K562 (cell line): ENCODE data around the gene PDE4D. TPM values are rescaled to one million over a fixed set of nuclear protein-coding genes. Genes with fewer than 3 reads are reported as not detected.

Experiments used
- ATAC-seq: fragments of 200-7000 bp; cut with Tn5 transposase; 3 replicates; pipeline ENCODE4 v1.9.1; 2020; ENCODE audit warnings: moderate library complexity
- BruUV-seq: library from RNA; stranded (reverse); fragments of 400-500 nt; replicated peaks from 2 replicates; lab custom pipeline; 2021; lab: Mats Ljungman, UMichigan
- CTCF ChIA-PET: fragments of 300-600 bp; formaldehyde crosslinking; extraction: SDS; loops from one replicate; lab custom pipeline; 2021; ENCODE audit warnings: low intra/inter-chr PET ratio; lab: Yijun Ruan, JAX
- POLR2A ChIA-PET: fragments of 300-600, 350-650 bp; sonication (Branson Sonifier 250); formaldehyde crosslinking; extraction: SDS; loops from one replicate; lab custom pipeline; 2021; ENCODE audit warnings: antibody characterized with exemption, inconsistent platforms; lab: Yijun Ruan, JAX
- DNase-seq, 4 experiments: peaks; one replicate each; pipeline versions ENCODE4 v3.0.0 to v3.0.0-alpha.2; 2011 to 2018; ENCODE audit warnings: low spot score in 3 of 4, mixed read lengths in 3 of 4; ENCODE audit errors: extremely low read depth in 1 of 4
- FAIRE-seq: peaks from 2 replicates; lab custom pipeline; 2011; peaks lifted over from hg19 to GRCh38; lab: Jason Lieb, UNC
- H2AFZ ChIP-seq: 2 replicates; pipeline ENCODE4 v1.6.0; 2011; ENCODE audit warnings: low read depth, low read length, control low read depth, inconsistent platforms
- H3K27ac ChIP-seq: fragments of 200-600 bp; 3 replicates; pipeline ENCODE4 v1.8.0; 2011; ENCODE audit warnings: low read depth, mild to moderate bottlenecking, control low read depth, inconsistent platforms, low read length, moderate library complexity, mixed read lengths; ENCODE audit errors: extremely low read depth
- H3K27me3 ChIP-seq, 2 experiments: fragments of 300-600 bp in 1 of 2; 2 replicates in 1 of 2; 3 replicates in 1 of 2; pipeline versions ENCODE4 v1.6.0 to v1.8.0; 2011; ENCODE audit warnings: inconsistent platforms in 2 of 2, low read length in 2 of 2, mild to moderate bottlenecking in 1 of 2, mixed read lengths in 1 of 2, moderate library complexity in 1 of 2; ENCODE audit not compliant: control insufficient read depth in 2 of 2, insufficient read depth in 2 of 2
- H3K36me3 ChIP-seq: fragments of 300-600 bp; 3 replicates; pipeline ENCODE4 v1.8.0; 2011; ENCODE audit warnings: mild to moderate bottlenecking, low read length, inconsistent platforms; ENCODE audit not compliant: control insufficient read depth, insufficient read depth
- H3K4me1 ChIP-seq, 2 experiments: fragments of 200-600 bp in 1 of 2; replicated peaks in 1 of 2; 2 replicates in 1 of 2; 3 replicates in 1 of 2; pipeline versions ENCODE4 v1.5.1 to v1.8.0; 2011; ENCODE audit warnings: inconsistent platforms in 2 of 2, low read length in 2 of 2, mild to moderate bottlenecking in 1 of 2, mixed read lengths in 1 of 2, moderate library complexity in 1 of 2; ENCODE audit not compliant: control insufficient read depth in 2 of 2, insufficient read depth in 2 of 2
- H3K4me2 ChIP-seq: 2 replicates; pipeline ENCODE4 v1.6.1; 2011; ENCODE audit warnings: low read length, control low read depth, inconsistent platforms, mixed read lengths; ENCODE audit not compliant: insufficient read depth
- H3K4me3 ChIP-seq: fragments of 200-600 bp; sonication (generic), shearing (Covaris generic); 2 replicates; pipeline ENCODE4 v1.5.1; 2016; ENCODE audit warnings: control low read depth, inconsistent platforms
- H3K79me2 ChIP-seq: fragments of 200-600 bp; 3 replicates; pipeline ENCODE4 v1.8.0; 2011; ENCODE audit warnings: low read length, inconsistent platforms; ENCODE audit not compliant: control insufficient read depth, insufficient read depth
- H3K9ac ChIP-seq, 2 experiments: 2 replicates each; pipeline versions ENCODE4 v1.6.0 to v1.6.1; 2011; ENCODE audit warnings: low read depth in 2 of 2, low read length in 2 of 2, control low read depth in 1 of 2, inconsistent platforms in 1 of 2, mild to moderate bottlenecking in 1 of 2, mixed read lengths in 1 of 2; ENCODE audit not compliant: insufficient read depth in 1 of 2
- H3K9me1 ChIP-seq: one replicate; pipeline ENCODE4 v1.6.0; 2011; ENCODE audit warnings: inconsistent platforms, mild to moderate bottlenecking, low read length, moderate library complexity; ENCODE audit not compliant: control insufficient read depth, insufficient read depth
- H3K9me3 ChIP-seq: replicated peaks from 2 replicates; pipeline ENCODE4 v1.5.1; 2011; ENCODE audit warnings: low read depth, low read length, inconsistent platforms; ENCODE audit not compliant: control insufficient read depth, insufficient read depth
- H4K20me1 ChIP-seq: replicated peaks from 2 replicates; pipeline ENCODE4 v1.6.1; 2011; ENCODE audit warnings: low read length, inconsistent platforms, mixed read lengths; ENCODE audit not compliant: control insufficient read depth, insufficient read depth
- CHD2 ChIP-seq: IDR thresholded peaks from 2 replicates; pipeline ENCODE4 v1.6.1; 2011; ENCODE audit warnings: low read depth, low read length
- DDX20 ChIP-seq: fragments of 450-650 bp; IDR thresholded peaks from 2 replicates; pipeline ENCODE4 v1.6.1; 2016; ENCODE audit warnings: missing genetic modification characterization, low read depth, mild to moderate bottlenecking, missing compliant biosample characterization, moderate library complexity
- ESRRA ChIP-seq: fragments of 450-650 bp; IDR thresholded peaks from 2 replicates; pipeline ENCODE4 v1.6.1; 2014; ENCODE audit warnings: low read depth, mild to moderate bottlenecking, moderate library complexity, borderline replicate concordance
- GABPB2 ChIP-seq: fragments of 250-450 bp; sonication (Bioruptor Pico); conservative IDR thresholded peaks from 2 replicates; pipeline ENCODE4 v1.5.1; 2021; ENCODE audit warnings: mild to moderate bottlenecking
- HDAC8 ChIP-seq: fragments of 450-650 bp; IDR thresholded peaks from 2 replicates; pipeline ENCODE4 v1.6.1; 2016; ENCODE audit warnings: mild to moderate bottlenecking, missing genetic modification characterization, moderate library complexity, missing compliant biosample characterization
- HMG20B ChIP-seq: fragments of 250-450 bp; sonication (Bioruptor Pico); IDR thresholded peaks from 2 replicates; pipeline ENCODE4 v1.5.0; 2021; ENCODE audit warnings: mild to moderate bottlenecking
- L3MBTL2 ChIP-seq: fragments of 450-650 bp; IDR thresholded peaks from 2 replicates; pipeline ENCODE4 v1.6.1; 2016; ENCODE audit warnings: mild to moderate bottlenecking, moderate library complexity
- MAFG ChIP-seq: fragments of 450-650 bp; conservative IDR thresholded peaks from 2 replicates; pipeline ENCODE4 v1.6.1; 2016; ENCODE audit warnings: missing genetic modification characterization, missing compliant biosample characterization
- RNF2 ChIP-seq: sonication (generic); IDR thresholded peaks from 2 replicates; pipeline ENCODE4 v1.6.1; 2016
- SIRT6 ChIP-seq: IDR thresholded peaks from one replicate; pipeline ENCODE4 v1.6.1; 2012; ENCODE audit warnings: low read depth, mild to moderate bottlenecking, control low read depth, inconsistent platforms, low read length, moderate library complexity
- SRSF1 ChIP-seq: fragments of 200-400 bp; formaldehyde crosslinking; IDR thresholded peaks from 2 replicates; pipeline ENCODE4 v1.6.1; 2017; ENCODE audit warnings: mild to moderate bottlenecking, low read depth, low read length, moderate library complexity
- YY1 ChIP-seq, 3 experiments: IDR thresholded peaks; 2 replicates each; pipeline ENCODE4 v1.6.1; 2011; ENCODE audit warnings: low read length in 2 of 3, mild to moderate bottlenecking in 2 of 3, moderate library complexity in 2 of 3, borderline replicate concordance in 1 of 3, control low read depth in 1 of 3, low read depth in 1 of 3; ENCODE audit not compliant: insufficient read depth in 3 of 3, insufficient replicate concordance in 2 of 3, control insufficient read depth in 1 of 3, insufficient read length in 1 of 3; ENCODE audit errors: extremely low read depth in 1 of 3
- ZBTB1 ChIP-seq: sonication (generic); formaldehyde crosslinking; IDR thresholded peaks from 2 replicates; pipeline ENCODE4 v1.8.1; 2023; ENCODE audit warnings: missing genetic modification reagents, low read depth, mild to moderate bottlenecking, borderline replicate concordance
- ZNF507 ChIP-seq: conservative IDR thresholded peaks from 2 replicates; pipeline ENCODE4 v1.6.1; 2017; ENCODE audit warnings: missing genetic modification characterization, missing compliant biosample characterization
- ZNF77 ChIP-seq: fragments of 250-450 bp; sonication (Bioruptor Pico); IDR thresholded peaks from 2 replicates; pipeline ENCODE4 v1.5.0; 2020
- ZNF778 ChIP-seq: fragments of 450-650 bp; formaldehyde crosslinking; IDR thresholded peaks from 2 replicates; pipeline ENCODE4 v1.4.0; 2020; ENCODE audit warnings: mild to moderate bottlenecking, moderate library complexity
- WGBS: fragments of 100-300 bp; shearing (Covaris generic); methylation state at CpG from one replicate; pipeline ENCODE4 v1.1.6; 2016; ENCODE audit warnings: low coverage, mixed read lengths; ENCODE audit not compliant: insufficient coverage; ENCODE audit errors: missing lambda C conversion rate; 5-methylcytosine and 5-hydroxymethylcytosine counted together
- in situ Hi-C: fragments of 300-500 bp; cut with MboI; formaldehyde crosslinking; loops from 4 replicates; pipeline ENCODE4 v1.15.0; 2018; ENCODE audit warnings: inconsistent platforms, mixed read lengths
- intact Hi-C: fragments of 100-400 bp; cut with micrococcal nuclease; formaldehyde crosslinking; loops from 2 replicates; pipeline ENCODE4 v1.14.2; 2022
- polyA plus RNA-seq, 8 experiments: library from polyadenylated mRNA; depleted of rRNA in 4 of 8; stranded (reverse) in 5 of 8; unstranded in 3 of 8; fragments of >200 nt; fragmentation: Nextera tagmentation in 2 of 8; fragmentation: Illumina TruSeq in 1 of 8; extraction: Ambion mirVana in 2 of 8; extraction: Trizol in 1 of 8; gene quantifications; 2 replicates each; pipeline versions ENCODE4 v1.2.1 to v1.2.3, GENCODE V29; 2011 to 2014; ENCODE audit warnings: inconsistent platforms in 1 of 8, missing spikeins in 1 of 8
- total RNA-seq, 7 experiments: library from RNA; depleted of rRNA in 6 of 7; stranded (reverse); fragments of >200 nt in 6 of 7; fragmentation: Illumina TruSeq in 2 of 7; extraction: Trizol in 2 of 7; gene quantifications; 2 replicates each; pipeline versions ENCODE4 v1.2.1 to v1.2.3, GENCODE V29; 2011 to 2021; ENCODE audit warnings: low replicate concordance in 1 of 7
- TF ChIP-seq, protein P1 (sequence below): conservative IDR thresholded peaks from 2 replicates; pipeline ENCODE4 v1.6.1; 2011; ENCODE audit warnings: low read depth, mild to moderate bottlenecking, low read length; ENCODE audit not compliant: control insufficient read depth
- TF ChIP-seq, protein P2 (sequence below): fragments of 450-650 bp; IDR thresholded peaks from 2 replicates; pipeline ENCODE4 v1.6.1; 2017; ENCODE audit warnings: antibody characterized with exemption, mild to moderate bottlenecking

Gene PDE4D
- total and polyA plus RNA-seq, 9 of the 15 experiments (the other 6 are each of a cell fraction or from before 2014, with no cell fraction given): 0.04 to 0.46 (median 0.13) TPM

DNA sequence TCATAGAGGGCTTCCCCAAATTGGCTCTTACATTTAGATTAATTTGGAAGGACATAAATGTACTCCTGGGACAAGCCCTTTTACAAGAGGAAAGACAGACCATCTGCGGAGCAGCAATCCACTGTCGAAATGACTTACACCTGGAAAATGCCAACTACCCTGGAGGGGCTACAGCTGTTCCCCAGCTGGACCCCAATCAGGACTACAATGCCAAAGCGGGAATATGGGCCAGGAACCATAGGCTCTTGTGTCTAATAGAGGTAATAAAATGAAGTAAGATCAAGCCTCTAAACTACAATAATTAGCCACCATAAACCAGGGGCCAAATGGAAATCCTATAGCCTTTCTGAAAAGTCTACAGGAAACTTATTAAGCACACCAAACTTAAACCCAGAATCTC, 581.3 kb downstream of the PDE4D start:
- FAIRE-seq (no peak), DNase-seq (no peak), ATAC-seq (no peak)
- in situ Hi-C loops: no loop called here
- Histone ChIP-seq H3K9me1 (no peaks in the 10 kb centered on the region), H2AFZ (no peak overlapping the region), H3K79me2 (no peaks in the 10 kb centered on the region), H3K4me3 (no peak overlapping the region), H3K9ac (no peak overlapping the region), H3K36me3 (no peaks in the 10 kb centered on the region), H3K4me1 (no peaks in the 10 kb centered on the region), H4K20me1 (no peaks in the 10 kb centered on the region), H3K27me3 (no peaks in the 10 kb centered on the region), H3K27ac (no peak overlapping the region), H3K4me2 (no peak overlapping the region), H3K9me3 (0 out of 2 replicates have a peak, but pooled peaks cover 2% of the 10 kb centered on the region)
- POLR2A ChIA-PET: no interaction called here
- CTCF ChIA-PET: no interaction called here
- BruUV-seq: no TSS peak
- intact Hi-C loops: no loop called here
- 0% methylated on average over 3 of the region's 3 CpGs for WGBS
- TF ChIP-seq GABPB2 (CRISPR knock-in tag) (no peak), ESRRA (no peak), ZNF507 (tag) (no peak), HMG20B (CRISPR knock-in tag) (no peak), RNF2 (no peak), MAFG (tag) (no peak), CHD2 (no peak), HDAC8 (no peak), ZNF77 (no peak), SIRT6 (no peak), L3MBTL2 (no peak), ZNF778 (CRISPR knock-in tag) (no peak), DDX20 (no peak), SRSF1 (no peak), ZBTB1 (CRISPR knock-in tag) (no peak), YY1 (IDR thresholded peaks at IDR 0.05; ENCODE audit: borderline replicate concordance in 1 of 3, control insufficient read depth in 1 of 3, extremely low read depth in 1 of 3, insufficient read depth in 3 of 3, insufficient read length in 1 of 3, insufficient replicate concordance in 2 of 3, low read depth in 1 of 3, low read length in 2 of 3) (no peak)
- TF ChIP-seq, protein P1, sequence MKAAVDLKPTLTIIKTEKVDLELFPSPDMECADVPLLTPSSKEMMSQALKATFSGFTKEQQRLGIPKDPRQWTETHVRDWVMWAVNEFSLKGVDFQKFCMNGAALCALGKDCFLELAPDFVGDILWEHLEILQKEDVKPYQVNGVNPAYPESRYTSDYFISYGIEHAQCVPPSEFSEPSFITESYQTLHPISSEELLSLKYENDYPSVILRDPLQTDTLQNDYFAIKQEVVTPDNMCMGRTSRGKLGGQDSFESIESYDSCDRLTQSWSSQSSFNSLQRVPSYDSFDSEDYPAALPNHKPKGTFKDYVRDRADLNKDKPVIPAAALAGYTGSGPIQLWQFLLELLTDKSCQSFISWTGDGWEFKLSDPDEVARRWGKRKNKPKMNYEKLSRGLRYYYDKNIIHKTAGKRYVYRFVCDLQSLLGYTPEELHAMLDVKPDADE: no peak
- TF ChIP-seq, protein P2, sequence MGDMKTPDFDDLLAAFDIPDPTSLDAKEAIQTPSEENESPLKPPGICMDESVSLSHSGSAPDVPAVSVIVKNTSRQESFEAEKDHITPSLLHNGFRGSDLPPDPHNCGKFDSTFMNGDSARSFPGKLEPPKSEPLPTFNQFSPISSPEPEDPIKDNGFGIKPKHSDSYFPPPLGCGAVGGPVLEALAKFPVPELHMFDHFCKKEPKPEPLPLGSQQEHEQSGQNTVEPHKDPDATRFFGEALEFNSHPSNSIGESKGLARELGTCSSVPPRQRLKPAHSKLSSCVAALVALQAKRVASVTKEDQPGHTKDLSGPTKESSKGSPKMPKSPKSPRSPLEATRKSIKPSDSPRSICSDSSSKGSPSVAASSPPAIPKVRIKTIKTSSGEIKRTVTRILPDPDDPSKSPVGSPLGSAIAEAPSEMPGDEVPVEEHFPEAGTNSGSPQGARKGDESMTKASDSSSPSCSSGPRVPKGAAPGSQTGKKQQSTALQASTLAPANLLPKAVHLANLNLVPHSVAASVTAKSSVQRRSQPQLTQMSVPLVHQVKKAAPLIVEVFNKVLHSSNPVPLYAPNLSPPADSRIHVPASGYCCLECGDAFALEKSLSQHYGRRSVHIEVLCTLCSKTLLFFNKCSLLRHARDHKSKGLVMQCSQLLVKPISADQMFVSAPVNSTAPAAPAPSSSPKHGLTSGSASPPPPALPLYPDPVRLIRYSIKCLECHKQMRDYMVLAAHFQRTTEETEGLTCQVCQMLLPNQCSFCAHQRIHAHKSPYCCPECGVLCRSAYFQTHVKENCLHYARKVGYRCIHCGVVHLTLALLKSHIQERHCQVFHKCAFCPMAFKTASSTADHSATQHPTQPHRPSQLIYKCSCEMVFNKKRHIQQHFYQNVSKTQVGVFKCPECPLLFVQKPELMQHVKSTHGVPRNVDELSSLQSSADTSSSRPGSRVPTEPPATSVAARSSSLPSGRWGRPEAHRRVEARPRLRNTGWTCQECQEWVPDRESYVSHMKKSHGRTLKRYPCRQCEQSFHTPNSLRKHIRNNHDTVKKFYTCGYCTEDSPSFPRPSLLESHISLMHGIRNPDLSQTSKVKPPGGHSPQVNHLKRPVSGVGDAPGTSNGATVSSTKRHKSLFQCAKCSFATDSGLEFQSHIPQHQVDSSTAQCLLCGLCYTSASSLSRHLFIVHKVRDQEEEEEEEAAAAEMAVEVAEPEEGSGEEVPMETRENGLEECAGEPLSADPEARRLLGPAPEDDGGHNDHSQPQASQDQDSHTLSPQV: no peak
